NCI-H748 treated with DMSO at 0.1 percent for 48 hours (cell line): ENCODE results near the gene CATSPER3.

ENCODE experiments used
- DNase-seq: peaks from one replicate; lab custom pipeline; 2025; lab: John Stamatoyannopoulos, UW

The CATSPER3 gene

DNA sequence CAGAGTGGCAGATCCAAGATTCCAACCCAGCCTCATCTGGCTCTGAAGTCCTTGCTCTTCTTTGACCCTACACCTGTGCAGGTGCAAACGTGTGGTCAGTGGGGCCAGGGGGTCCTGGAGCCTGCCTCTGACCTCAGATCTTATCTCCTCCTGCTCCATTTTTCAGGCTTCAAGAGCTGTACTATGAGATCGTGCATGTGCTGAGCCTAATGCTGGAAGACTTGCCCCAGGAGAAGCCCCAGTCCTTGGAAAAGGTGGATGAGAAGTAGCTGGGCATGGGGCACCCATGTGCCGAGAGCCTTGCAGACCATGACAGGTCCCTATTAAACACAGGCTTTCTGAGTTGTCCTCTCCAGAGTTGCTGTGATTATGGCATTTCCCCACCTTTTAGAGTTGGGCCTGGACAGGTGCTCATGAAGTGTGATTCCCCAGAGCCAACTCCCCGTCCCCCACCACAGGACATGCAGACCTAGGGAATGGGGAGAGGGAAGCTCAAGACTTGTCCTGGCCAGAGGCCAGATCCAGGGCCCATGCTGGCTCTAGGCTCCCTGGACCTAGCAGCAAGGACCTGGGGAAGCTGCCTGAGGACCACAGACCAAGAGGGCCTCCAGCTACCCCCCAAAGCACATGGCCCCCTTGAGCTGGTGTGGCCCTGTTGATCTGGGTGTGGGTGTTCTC, 43.8 kb downstream of the CATSPER3 start:
- no peak for DNase-seq

- no peak for DNase-seq
Observed at GRCh38 chr5:135012033-135012588, 44.4 kb downstream of the CATSPER3 start.

DNA sequence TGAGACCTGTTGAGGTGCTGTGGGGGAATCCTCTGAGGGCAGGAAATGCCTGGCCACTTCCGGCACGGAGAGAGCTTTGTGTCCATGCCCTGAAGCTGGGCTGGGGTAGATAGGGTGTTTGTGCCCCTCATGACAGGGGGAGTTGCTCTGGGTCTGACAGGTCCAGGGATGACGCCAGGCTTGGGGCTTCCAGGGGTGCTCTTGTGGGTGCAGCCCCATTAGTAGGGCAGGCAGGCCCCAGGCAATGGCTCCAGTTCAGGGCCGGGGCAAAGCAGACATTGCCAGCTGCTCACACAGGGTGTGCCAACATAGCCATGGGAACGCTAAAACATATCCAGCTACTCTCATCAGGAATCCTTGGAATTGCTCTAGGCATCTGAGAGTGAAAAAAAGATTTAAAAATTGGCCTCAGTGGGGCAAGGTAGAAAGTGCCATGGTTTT, 45.3 kb downstream of the CATSPER3 start:
- no peak for DNase-seq

DNA sequence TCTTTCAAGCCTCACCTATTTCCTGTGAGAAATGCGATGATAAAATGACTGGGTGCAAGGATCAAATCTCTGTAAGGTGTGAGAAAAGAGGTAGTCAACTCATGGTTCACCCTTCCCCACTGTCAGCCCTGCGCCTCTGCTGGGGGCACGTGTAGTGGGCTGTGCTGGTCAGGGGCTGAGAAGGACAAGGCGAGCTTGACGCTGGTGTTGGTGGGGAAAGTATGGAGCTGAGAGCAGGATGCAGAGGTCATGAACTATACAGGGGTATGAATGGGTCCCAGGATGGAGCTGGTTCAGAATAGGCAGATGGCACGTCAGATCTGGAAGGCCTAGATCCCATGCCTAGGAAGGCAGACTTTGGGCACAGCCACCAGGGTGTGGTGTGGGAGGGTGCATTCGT, 45.7 kb downstream of the CATSPER3 start:
- DNase-seq = no peak

DNA sequence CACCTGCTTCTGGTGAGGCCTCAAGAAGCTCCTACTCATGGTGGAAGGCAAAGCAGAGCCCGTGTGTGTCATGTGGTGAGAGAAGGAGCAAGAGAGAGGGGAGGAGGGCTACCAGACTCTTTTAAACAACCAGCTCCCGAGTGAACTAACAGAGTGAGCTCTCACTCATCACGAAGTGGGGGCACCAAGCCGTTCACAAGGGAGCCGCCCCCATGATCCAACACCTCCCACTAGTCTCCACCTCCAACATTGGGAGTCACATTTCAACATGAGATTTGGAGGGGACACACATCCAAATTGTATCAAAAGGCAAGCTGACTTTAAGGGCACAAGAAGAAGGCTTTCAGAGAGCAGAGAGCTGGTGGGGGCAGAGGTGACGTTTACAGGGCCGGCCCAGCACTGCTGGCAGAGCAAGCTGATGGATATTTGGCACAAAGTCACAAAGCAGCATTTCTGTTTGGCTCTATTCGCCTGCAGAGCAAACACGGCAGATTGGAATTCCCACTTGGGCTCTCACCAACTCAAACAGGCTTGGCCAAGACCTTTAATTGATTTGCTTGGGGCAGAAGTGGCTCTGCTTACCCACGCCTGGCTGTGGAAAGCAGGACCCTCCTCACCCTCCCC, 46.4 kb downstream of the CATSPER3 start:
- DNase-seq = no peak

GRCh38 chr5:135015942-135016341, 48.2 kb downstream of the CATSPER3 start:
- no peak for DNase-seq

- no peak for DNase-seq
Observed at GRCh38 chr5:135016861-135017290, 49.2 kb downstream of the CATSPER3 start.

DNA sequence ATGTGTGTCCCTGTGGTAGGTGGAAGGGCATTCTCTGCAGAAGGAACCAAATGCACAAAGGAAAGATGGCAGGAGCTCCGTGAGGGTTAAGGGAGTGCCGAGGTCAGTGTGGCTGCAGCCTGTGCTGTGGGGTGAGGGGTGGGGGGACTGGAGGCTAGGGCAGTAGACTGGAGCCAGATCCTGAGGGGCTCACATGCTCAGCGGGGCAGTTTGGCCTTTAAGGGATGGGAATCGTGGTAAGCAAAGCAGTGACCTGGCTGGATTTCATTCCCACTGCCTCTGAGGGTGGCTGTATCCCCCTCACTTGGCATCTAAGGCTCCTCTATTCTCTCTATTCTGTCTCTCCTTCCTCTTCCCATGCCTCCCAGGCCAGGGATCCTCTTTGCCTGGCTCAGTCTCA, 50.8 kb downstream of the CATSPER3 start:
- no peak for DNase-seq

GRCh38 chr5:135019314-135019713, 51.6 kb downstream of the CATSPER3 start:
- no peak for DNase-seq

DNA sequence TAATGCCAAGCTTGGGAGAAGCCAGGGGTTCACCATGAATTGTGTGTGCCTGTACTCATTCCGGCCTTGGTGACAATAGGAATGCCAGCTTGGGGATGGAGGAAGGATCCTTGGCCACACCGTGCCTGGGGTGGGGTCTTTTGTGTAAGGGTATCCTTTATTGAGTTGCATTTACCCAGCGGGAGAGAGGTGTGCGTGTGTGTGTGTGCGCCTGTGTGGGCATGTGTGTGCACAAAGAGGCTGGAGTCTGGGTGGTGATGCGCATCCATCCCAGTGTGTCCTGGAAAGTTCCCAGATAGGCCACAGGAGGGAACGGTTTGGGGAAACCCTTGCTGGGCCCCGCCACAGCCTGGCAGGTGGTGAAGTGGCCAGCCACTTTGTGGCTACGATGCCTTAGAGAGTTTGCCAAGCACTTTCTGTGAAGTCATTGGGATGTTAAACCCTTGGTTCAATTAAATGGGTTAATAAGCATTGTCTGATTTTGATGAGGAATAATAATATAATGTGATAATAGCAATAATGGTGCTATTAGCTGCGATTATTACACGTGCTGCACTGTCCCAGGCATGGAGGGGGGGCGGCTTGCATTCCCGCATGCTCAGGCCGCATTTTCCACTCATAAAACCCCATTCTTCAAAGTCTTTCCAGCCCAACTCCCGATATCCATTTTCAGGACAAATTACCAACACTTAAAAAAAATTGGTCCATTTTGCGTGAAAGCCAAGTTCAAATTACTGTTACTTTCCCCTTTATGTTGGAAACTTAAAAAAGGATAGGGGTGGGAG, 52.6 kb downstream of the CATSPER3 start:
- DNase-seq = no peak

DNA sequence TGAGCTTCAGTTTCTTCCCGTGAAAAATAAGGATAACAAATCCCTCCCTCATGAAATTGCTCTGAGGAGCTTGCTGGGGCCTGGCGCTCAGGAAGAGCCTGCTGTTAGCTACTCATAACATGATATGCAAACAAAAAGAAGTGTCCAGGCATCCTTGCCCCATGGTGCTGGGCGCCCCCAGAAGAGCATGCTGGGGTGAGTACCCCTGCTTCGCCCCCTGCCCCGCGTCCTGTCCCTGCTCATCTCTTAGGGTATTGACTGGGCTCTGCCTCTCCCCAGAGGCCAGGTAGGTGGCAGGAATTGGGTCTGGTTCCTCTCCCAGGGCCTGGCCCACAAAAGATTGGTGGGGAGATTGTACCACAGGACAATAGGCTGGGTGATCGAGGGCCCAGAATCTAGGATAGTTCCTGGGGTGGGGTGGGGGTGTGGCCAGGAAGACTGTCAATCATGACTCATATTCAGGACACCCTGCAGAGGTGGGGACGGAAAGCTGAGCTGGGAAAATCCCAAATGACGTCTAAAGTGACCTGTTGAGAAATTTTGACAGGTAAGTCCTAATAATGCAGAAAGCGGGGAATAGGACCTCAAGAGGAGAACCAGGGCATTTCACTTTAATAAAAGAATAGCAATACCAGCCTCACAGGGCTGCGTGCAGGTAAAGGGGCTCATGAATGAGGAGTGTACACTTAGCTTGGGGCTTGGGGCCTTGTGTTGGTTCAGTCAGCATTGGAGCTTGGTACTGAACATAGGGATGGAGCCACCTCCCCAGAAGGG, 57.4 kb downstream of the CATSPER3 start:
- no peak for DNase-seq

DNA sequence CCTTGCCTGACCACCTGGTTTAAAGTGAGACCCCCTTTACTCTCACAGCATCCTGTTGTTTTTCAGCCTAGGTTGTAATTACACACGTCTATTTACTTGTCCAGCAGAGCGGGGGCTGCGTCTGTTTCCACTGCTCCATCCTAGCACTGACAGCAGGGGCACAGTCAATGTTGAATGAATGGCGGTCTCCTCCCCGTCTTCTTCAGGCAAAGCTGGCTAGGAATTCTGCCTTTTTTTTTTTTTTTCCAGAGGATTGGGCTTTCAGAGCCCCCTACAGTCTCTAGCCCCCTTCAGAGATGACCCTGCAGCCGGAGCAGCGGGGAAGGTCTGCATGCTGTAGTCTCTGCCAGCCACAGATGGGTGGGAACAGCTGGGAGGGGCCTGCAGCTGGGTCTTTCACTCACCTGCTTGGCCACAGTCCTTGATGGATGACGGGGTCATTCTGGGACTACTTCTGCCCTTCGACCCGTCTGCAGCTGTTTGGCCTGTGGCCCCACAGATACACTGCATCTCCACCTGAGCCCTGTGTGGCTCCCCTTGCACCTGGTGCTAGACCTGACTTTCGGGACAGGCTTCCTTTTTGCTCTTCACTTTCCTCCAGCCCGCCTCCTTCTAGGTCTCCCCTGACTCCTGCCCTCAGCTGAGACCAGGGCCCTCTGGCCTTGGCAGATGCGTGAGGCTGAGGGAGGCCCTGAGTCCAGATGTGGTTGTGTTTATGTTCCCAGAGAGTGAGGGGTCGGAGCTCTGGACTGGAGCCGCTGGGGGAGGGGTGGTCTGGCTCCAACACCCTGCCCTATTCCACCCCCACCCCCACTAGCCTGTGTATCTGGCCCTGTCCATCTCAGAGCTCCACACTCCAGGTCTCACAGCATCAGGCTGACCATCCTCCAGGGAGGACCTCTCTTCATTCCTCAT, 58.3 kb downstream of the CATSPER3 start:
- no peak for DNase-seq

DNA sequence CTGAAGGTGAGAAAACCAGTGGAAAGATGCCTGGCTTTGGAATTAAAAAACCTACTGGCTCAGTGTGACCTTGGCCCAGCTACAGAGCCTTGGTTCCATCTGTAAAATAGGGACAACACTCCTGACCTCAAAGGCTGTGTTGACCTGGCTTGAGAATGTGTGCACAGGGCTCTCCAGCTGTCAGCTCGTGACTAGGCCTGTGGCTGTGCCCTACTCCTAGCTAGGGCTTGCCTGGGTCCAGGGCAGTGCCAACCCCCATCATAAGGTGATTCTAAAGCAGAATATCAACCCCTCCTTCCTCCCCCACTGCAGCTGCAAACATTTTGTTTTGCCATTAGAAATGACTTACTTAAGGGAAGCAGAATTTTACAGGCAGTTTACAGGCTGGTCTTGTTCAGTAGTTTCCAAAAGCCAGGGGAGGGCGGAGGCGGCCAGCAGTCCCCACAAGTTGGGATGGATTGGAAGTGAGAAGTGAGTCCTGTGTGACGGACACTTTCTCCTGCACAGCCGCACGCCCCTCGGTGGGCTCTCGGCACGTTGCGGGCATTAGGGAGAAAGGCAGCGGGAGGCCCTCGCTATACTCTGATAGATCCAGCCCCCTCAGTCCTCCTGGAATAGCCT, 59.0 kb downstream of the CATSPER3 start:
- DNase-seq = no peak

- DNase-seq = no peak
Observed at GRCh38 chr5:135027266-135027696, 59.6 kb downstream of the CATSPER3 start.

GRCh38 chr5:135027697-135028615, 60.2 kb downstream of the CATSPER3 start:
- no peak for DNase-seq

- no peak for DNase-seq
Observed at GRCh38 chr5:135028791-135029476, 61.2 kb downstream of the CATSPER3 start.

- no peak for DNase-seq
Observed at GRCh38 chr5:135029477-135030122, 61.9 kb downstream of the CATSPER3 start.
